VCaP (cell line): ENCODE data around the gene AKAP9.
"Not testable (repeated sequence)": the region's sequence is repeated elsewhere in the genome, so short reads cannot be mapped to it uniquely, and the experiment has no call there.

Source experiments
- H3K27ac ChIP-seq: fragments of 450-650 bp; 2 replicates; pipeline ENCODE4 v1.5.1; 2017
- CTCF ChIP-seq: fragments of 450-650 bp; conservative IDR thresholded peaks from 2 replicates; pipeline ENCODE4 v1.5.1; 2017; ENCODE audit warnings: mild to moderate bottlenecking, moderate library complexity

AKAP9 gene

DNA sequence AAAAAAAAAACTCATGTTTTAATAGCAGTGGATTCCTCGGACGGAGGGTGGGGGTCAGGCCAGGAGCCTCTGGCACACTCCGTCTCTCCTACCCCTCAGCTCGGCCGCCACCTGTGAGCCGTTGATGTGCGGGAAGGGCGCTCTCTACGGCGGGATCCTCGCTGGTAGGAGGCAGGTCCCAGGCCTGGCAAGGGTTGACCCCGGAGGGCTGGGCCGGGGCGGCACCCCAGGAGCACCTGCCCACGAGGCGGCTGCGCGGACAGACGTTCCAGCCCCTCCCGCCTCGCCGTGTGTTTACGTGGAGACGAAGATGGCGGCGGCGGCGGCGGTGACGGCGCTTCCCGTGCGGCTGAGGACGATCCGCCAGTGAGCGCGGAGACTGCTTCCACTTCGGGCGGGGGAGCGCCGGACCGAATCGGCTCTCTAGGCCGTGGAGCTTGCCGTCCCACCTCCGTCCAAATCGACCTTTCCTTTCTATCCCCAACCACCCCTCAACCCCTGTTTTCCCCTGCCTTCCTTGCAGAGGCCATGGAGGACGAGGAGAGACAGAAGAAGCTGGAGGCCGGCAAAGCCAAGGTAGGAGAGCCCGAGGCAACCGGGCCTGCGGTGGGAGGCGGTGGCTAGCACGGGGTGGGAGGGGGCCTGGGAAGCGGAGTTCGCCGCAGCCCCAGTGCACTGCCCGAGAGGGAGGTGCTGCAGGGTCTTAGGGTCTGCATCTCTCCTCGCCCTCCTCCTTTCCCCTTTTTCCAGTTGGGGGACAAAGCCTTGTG is at the start of gene AKAP9:
AKAP9 (plus strand) TSS at position 291 of the 770 bp plus-strand sequence; CDS start at position 529, 238 bp downstream.
- peak; percentile 12; the same call in 1 of the 2 replicates for TF ChIP-seq CTCF
- H3K27ac ChIP-seq, result peak within 1 kb of the TSS; percentile 96

GRCh38 chr7:91892099-91892705 is 48.5 kb upstream of the AKAP9 start:
- no peak for TF ChIP-seq CTCF
- H3K27ac ChIP-seq, result no peak overlapping the region

DNA sequence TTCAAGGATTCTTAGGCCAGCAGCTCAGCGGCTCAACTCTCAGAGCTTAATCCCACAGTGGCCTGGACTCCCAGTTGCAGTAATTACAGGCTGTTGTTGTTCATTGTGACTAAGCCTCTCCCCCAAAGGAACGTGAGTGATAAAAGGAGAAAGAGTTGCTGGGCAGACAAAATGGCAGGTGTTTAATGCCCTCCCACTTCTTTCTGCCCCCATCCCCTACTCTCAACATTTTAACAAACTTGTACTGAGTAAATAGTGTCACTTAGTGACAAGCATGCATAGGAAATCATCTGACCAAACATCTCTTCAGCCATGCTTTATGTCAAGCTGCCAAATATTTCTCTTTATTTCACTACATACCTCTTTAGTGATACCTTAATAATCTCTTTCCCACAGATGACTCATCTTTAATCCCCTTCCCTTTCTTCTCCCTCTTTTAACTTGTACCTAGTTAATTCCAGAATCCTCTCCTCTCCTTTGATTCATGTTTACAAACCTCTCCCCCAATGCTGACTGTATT is 47.8 kb upstream of the AKAP9 start:
- no peak for TF ChIP-seq CTCF
- H3K27ac ChIP-seq, result no peak overlapping the region

GRCh38 chr7:91893699-91894098 is 47.0 kb upstream of the AKAP9 start:
- H3K27ac ChIP-seq, result not testable (repeated sequence)

DNA sequence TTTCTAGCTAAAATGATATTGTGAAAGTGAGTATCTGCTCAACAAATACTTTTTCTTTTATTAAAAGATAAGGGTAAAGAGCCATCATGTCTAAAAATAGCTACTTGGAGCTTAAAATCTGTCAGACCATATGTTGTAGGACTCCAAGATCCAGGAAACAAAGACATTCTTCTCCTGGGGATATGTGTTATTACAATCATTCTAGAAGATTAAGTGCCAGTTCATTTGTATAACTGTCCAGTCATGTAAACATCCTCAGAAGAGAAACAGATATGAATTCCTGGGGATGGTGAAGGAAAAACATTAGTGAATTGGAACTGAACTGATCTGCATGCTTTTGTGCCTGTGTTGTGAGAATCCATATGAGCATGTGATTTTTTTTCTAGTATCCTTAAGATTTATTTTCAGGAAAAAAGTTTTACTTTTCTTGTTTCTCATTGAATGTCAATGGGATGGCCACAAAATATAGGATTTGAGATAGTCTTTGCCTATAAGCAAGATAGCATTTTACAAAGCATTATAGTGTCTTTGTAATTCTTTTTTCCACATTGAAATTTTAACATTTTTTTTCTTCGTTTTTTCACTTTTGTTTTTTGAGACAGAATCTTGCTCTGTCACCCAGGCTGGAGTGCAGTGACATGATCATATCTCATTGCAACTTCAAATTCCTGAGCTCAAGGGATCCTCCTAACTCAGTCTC is 45.7 kb upstream of the AKAP9 start:
- TF ChIP-seq CTCF, result no peak
- H3K27ac ChIP-seq, result no peak overlapping the region

GRCh38 chr7:91898240-91898992 is 42.2 kb upstream of the AKAP9 start:
- peak overlapping the region; percentile 74 for H3K27ac ChIP-seq
- TF ChIP-seq CTCF, result no peak

GRCh38 chr7:91899563-91899962 is 41.1 kb upstream of the AKAP9 start:
- peak overlapping the region; percentile 74 for H3K27ac ChIP-seq
- no peak for TF ChIP-seq CTCF
